K562 (cell line): ENCODE measurements around the gene MAMDC4. TPM values are rescaled to one million over a fixed set of nuclear protein-coding genes. Genes with fewer than 3 reads are reported as not detected.

Source experiments
- ATAC-seq: fragments of 200-7000 bp; cut with Tn5 transposase; 3 replicates; pipeline ENCODE4 v1.9.1; 2020; ENCODE audit warnings: moderate library complexity
- BruUV-seq: library from RNA; stranded (reverse); fragments of 400-500 nt; replicated peaks from 2 replicates; lab custom pipeline; 2021; lab: Mats Ljungman, UMichigan
- CTCF ChIA-PET: fragments of 300-600 bp; formaldehyde crosslinking; extraction: SDS; loops from one replicate; lab custom pipeline; 2021; ENCODE audit warnings: low intra/inter-chr PET ratio; lab: Yijun Ruan, JAX
- POLR2A ChIA-PET: fragments of 300-600, 350-650 bp; sonication (Branson Sonifier 250); formaldehyde crosslinking; extraction: SDS; loops from one replicate; lab custom pipeline; 2021; ENCODE audit warnings: antibody characterized with exemption, inconsistent platforms; lab: Yijun Ruan, JAX
- DNase-seq, 4 experiments: peaks; one replicate each; pipeline versions ENCODE4 v3.0.0 to v3.0.0-alpha.2; 2011 to 2018; ENCODE audit warnings: low spot score in 3 of 4, mixed read lengths in 3 of 4; ENCODE audit errors: extremely low read depth in 1 of 4
- FAIRE-seq: peaks from 2 replicates; lab custom pipeline; 2011; peaks lifted over from hg19 to GRCh38; lab: Jason Lieb, UNC
- H2AFZ ChIP-seq: 2 replicates; pipeline ENCODE4 v1.6.0; 2011; ENCODE audit warnings: low read depth, low read length, control low read depth, inconsistent platforms
- H3K27ac ChIP-seq: fragments of 200-600 bp; 3 replicates; pipeline ENCODE4 v1.8.0; 2011; ENCODE audit warnings: low read depth, mild to moderate bottlenecking, control low read depth, inconsistent platforms, low read length, moderate library complexity, mixed read lengths; ENCODE audit errors: extremely low read depth
- H3K27me3 ChIP-seq, 2 experiments: fragments of 300-600 bp in 1 of 2; 2 replicates in 1 of 2; 3 replicates in 1 of 2; pipeline versions ENCODE4 v1.6.0 to v1.8.0; 2011; ENCODE audit warnings: inconsistent platforms in 2 of 2, low read length in 2 of 2, mild to moderate bottlenecking in 1 of 2, mixed read lengths in 1 of 2, moderate library complexity in 1 of 2; ENCODE audit not compliant: control insufficient read depth in 2 of 2, insufficient read depth in 2 of 2
- H3K36me3 ChIP-seq: fragments of 300-600 bp; 3 replicates; pipeline ENCODE4 v1.8.0; 2011; ENCODE audit warnings: mild to moderate bottlenecking, low read length, inconsistent platforms; ENCODE audit not compliant: control insufficient read depth, insufficient read depth
- H3K4me1 ChIP-seq, 2 experiments: fragments of 200-600 bp in 1 of 2; replicated peaks in 1 of 2; 2 replicates in 1 of 2; 3 replicates in 1 of 2; pipeline versions ENCODE4 v1.5.1 to v1.8.0; 2011; ENCODE audit warnings: inconsistent platforms in 2 of 2, low read length in 2 of 2, mild to moderate bottlenecking in 1 of 2, mixed read lengths in 1 of 2, moderate library complexity in 1 of 2; ENCODE audit not compliant: control insufficient read depth in 2 of 2, insufficient read depth in 2 of 2
- H3K4me2 ChIP-seq: 2 replicates; pipeline ENCODE4 v1.6.1; 2011; ENCODE audit warnings: low read length, control low read depth, inconsistent platforms, mixed read lengths; ENCODE audit not compliant: insufficient read depth
- H3K4me3 ChIP-seq: fragments of 200-600 bp; sonication (generic), shearing (Covaris generic); 2 replicates; pipeline ENCODE4 v1.5.1; 2016; ENCODE audit warnings: control low read depth, inconsistent platforms
- H3K79me2 ChIP-seq: fragments of 200-600 bp; 3 replicates; pipeline ENCODE4 v1.8.0; 2011; ENCODE audit warnings: low read length, inconsistent platforms; ENCODE audit not compliant: control insufficient read depth, insufficient read depth
- H3K9ac ChIP-seq, 2 experiments: 2 replicates each; pipeline versions ENCODE4 v1.6.0 to v1.6.1; 2011; ENCODE audit warnings: low read depth in 2 of 2, low read length in 2 of 2, control low read depth in 1 of 2, inconsistent platforms in 1 of 2, mild to moderate bottlenecking in 1 of 2, mixed read lengths in 1 of 2; ENCODE audit not compliant: insufficient read depth in 1 of 2
- H3K9me1 ChIP-seq: one replicate; pipeline ENCODE4 v1.6.0; 2011; ENCODE audit warnings: inconsistent platforms, mild to moderate bottlenecking, low read length, moderate library complexity; ENCODE audit not compliant: control insufficient read depth, insufficient read depth
- H3K9me3 ChIP-seq: replicated peaks from 2 replicates; pipeline ENCODE4 v1.5.1; 2011; ENCODE audit warnings: low read depth, low read length, inconsistent platforms; ENCODE audit not compliant: control insufficient read depth, insufficient read depth
- H4K20me1 ChIP-seq: replicated peaks from 2 replicates; pipeline ENCODE4 v1.6.1; 2011; ENCODE audit warnings: low read length, inconsistent platforms, mixed read lengths; ENCODE audit not compliant: control insufficient read depth, insufficient read depth
- ELK1 ChIP-seq: sonication (generic); formaldehyde crosslinking; IDR thresholded peaks from 2 replicates; pipeline ENCODE4 v1.8.1; 2022; ENCODE audit warnings: missing genetic modification reagents
- ELK3 ChIP-seq: fragments of 450-650 bp; formaldehyde crosslinking; IDR thresholded peaks from 2 replicates; pipeline ENCODE4 v1.4.0; 2020; ENCODE audit warnings: mild to moderate bottlenecking
- GTF2E2 ChIP-seq: fragments of 200-800 bp; sonication (Bioruptor generic); IDR thresholded peaks from 2 replicates; pipeline ENCODE4 v1.6.1; 2016; ENCODE audit warnings: missing genetic modification characterization, missing compliant biosample characterization
- KDM4B ChIP-seq, 2 experiments: fragments of 450-650 bp in 1 of 2; sonication (generic) in 1 of 2; IDR thresholded peaks; 2 replicates each; pipeline ENCODE4 v1.6.1; 2016 to 2017; ENCODE audit warnings: borderline replicate concordance in 2 of 2, antibody characterized with exemption in 1 of 2, low read depth in 1 of 2, mild to moderate bottlenecking in 1 of 2
- NELFE ChIP-seq: IDR thresholded peaks from 2 replicates; pipeline ENCODE4 v1.6.1; 2011; ENCODE audit warnings: mild to moderate bottlenecking; ENCODE audit not compliant: insufficient read depth, insufficient read length
- POLR2AphosphoS5 ChIP-seq: IDR thresholded peaks from 2 replicates; pipeline ENCODE4 v1.6.1; 2011; ENCODE audit warnings: mild to moderate bottlenecking, low read depth, low read length, moderate library complexity; ENCODE audit not compliant: control insufficient read depth, insufficient read depth
- POLR2G ChIP-seq: fragments of 200-400 bp; formaldehyde crosslinking; IDR thresholded peaks from 2 replicates; pipeline ENCODE4 v1.6.1; 2017; ENCODE audit warnings: low read depth, mild to moderate bottlenecking, antibody characterized with exemption, low read length, moderate library complexity
- RFX5 ChIP-seq: IDR thresholded peaks from 2 replicates; pipeline ENCODE4 v1.6.1; 2011; ENCODE audit warnings: low read depth, mild to moderate bottlenecking, improper control_type of control experiment, low read length
- RHOXF2B ChIP-seq: fragments of 250-450 bp; sonication (Bioruptor Pico); conservative IDR thresholded peaks from 2 replicates; pipeline ENCODE4 v1.5.1; 2021
- TRIM24 ChIP-seq, 2 experiments: fragments of 450-650 bp; IDR thresholded peaks; 2 replicates each; pipeline ENCODE4 v1.6.1; 2016
- ZBTB5 ChIP-seq: fragments of 450-650 bp; IDR thresholded peaks from 2 replicates; pipeline ENCODE4 v1.6.1; 2017; ENCODE audit warnings: antibody characterized with exemption
- ZNF217 ChIP-seq: sonication (generic); formaldehyde crosslinking; IDR thresholded peaks from 2 replicates; pipeline ENCODE4 v1.8.0; 2022; ENCODE audit warnings: mild to moderate bottlenecking, missing genetic modification reagents
- ZNF408 ChIP-seq: fragments of 250-450 bp; sonication (Bioruptor Pico); IDR thresholded peaks from 2 replicates; pipeline ENCODE4 v1.4.0; 2020; ENCODE audit warnings: low read depth, mild to moderate bottlenecking, moderate library complexity
- ZNF512 ChIP-seq: IDR thresholded peaks from 2 replicates; pipeline ENCODE4 v1.6.1; 2016; ENCODE audit warnings: missing genetic modification characterization, missing compliant biosample characterization
- ZNF77 ChIP-seq: fragments of 250-450 bp; sonication (Bioruptor Pico); IDR thresholded peaks from 2 replicates; pipeline ENCODE4 v1.5.0; 2020
- WGBS: fragments of 100-300 bp; shearing (Covaris generic); methylation state at CpG from one replicate; pipeline ENCODE4 v1.1.6; 2016; ENCODE audit warnings: low coverage, mixed read lengths; ENCODE audit not compliant: insufficient coverage; ENCODE audit errors: missing lambda C conversion rate; 5-methylcytosine and 5-hydroxymethylcytosine counted together
- in situ Hi-C: fragments of 300-500 bp; cut with MboI; formaldehyde crosslinking; loops from 4 replicates; pipeline ENCODE4 v1.15.0; 2018; ENCODE audit warnings: inconsistent platforms, mixed read lengths
- intact Hi-C: fragments of 100-400 bp; cut with micrococcal nuclease; formaldehyde crosslinking; loops from 2 replicates; pipeline ENCODE4 v1.14.2; 2022
- polyA plus RNA-seq, 8 experiments: library from polyadenylated mRNA; depleted of rRNA in 4 of 8; stranded (reverse) in 5 of 8; unstranded in 3 of 8; fragments of >200 nt; fragmentation: Nextera tagmentation in 2 of 8; fragmentation: Illumina TruSeq in 1 of 8; extraction: Ambion mirVana in 2 of 8; extraction: Trizol in 1 of 8; gene quantifications; 2 replicates each; pipeline versions ENCODE4 v1.2.1 to v1.2.3, GENCODE V29; 2011 to 2014; ENCODE audit warnings: inconsistent platforms in 1 of 8, missing spikeins in 1 of 8
- total RNA-seq, 7 experiments: library from RNA; depleted of rRNA in 6 of 7; stranded (reverse); fragments of >200 nt in 6 of 7; fragmentation: Illumina TruSeq in 2 of 7; extraction: Trizol in 2 of 7; gene quantifications; 2 replicates each; pipeline versions ENCODE4 v1.2.1 to v1.2.3, GENCODE V29; 2011 to 2021; ENCODE audit warnings: low replicate concordance in 1 of 7

MAMDC4 gene
- total and polyA plus RNA-seq, 9 of the 15 experiments (the other 6 are each of a cell fraction or from before 2014, with no cell fraction given), result 0.03 to 10.8 (median 1.5) TPM

- DNase-seq, result no peak
These were observed 24.3 kb downstream of the MAMDC4 start for GRCh38 chr9:136876476-136876875.

More at GRCh38 chr9:136876476-136876875, 24.3 kb downstream of the MAMDC4 start:
- Histone ChIP-seq H2AFZ (no peak overlapping the region), H3K36me3 (no peaks in the 10 kb centered on the region), H4K20me1 (no peaks in the 10 kb centered on the region), H3K27ac (no peak overlapping the region), H3K9me3 (no peaks in the 10 kb centered on the region), H3K9me1 (no peaks in the 10 kb centered on the region), H3K4me2 (no peak overlapping the region), H3K9ac (peak overlapping the region in 1 of 2 experiments; percentile 75; a peak in 1 of 4 replicates), H3K4me1 (peaks cover 7 to 21% of the 10 kb centered on the region in 2 experiments), H3K27me3 (no peaks in the 10 kb centered on the region)
- ATAC-seq (no peak), FAIRE-seq (no peak)
- in situ Hi-C loops, result no loop called here
- no TSS peak for BruUV-seq
- WGBS, result 65% methylated on average over 5 of the region's 5 CpGs
- intact Hi-C loops, result no loop called here
- CTCF ChIA-PET, result no interaction called here
- TF ChIP-seq GTF2E2 (no peak), ELK1 (CRISPR knock-in tag) (no peak), ELK3 (CRISPR knock-in tag) (no peak), ZNF77 (no peak), RHOXF2B (no peak), ZNF217 (no peak), TRIM24 (IDR thresholded peaks at IDR 0.05) (no peak), NELFE (no peak), ZNF408 (no peak), POLR2AphosphoS5 (no peak), RFX5 (no peak), ZBTB5 (no peak), ZNF512 (no peak), KDM4B (IDR thresholded peaks at IDR 0.05; ENCODE audit: borderline replicate concordance in 2 of 2, low read depth in 1 of 2) (no peak), POLR2G (no peak)
- TF ChIP-seq, all 486 proteins: peak for 0
- Histone ChIP-seq H3K79me2 (no peaks in the 10 kb centered on the region), H3K4me3 (no peak overlapping the region)
- POLR2A ChIA-PET, result interaction anchor here (1.6 kb wide), 2 partner anchors 10 to 11 kb away, joined by 9 to 11 read pairs; partner anchors contain the start of genes EDF1 and TRAF2
